ENCODE data around the gene CNDP1.

- TF ChIP-seq, protein P1, sequence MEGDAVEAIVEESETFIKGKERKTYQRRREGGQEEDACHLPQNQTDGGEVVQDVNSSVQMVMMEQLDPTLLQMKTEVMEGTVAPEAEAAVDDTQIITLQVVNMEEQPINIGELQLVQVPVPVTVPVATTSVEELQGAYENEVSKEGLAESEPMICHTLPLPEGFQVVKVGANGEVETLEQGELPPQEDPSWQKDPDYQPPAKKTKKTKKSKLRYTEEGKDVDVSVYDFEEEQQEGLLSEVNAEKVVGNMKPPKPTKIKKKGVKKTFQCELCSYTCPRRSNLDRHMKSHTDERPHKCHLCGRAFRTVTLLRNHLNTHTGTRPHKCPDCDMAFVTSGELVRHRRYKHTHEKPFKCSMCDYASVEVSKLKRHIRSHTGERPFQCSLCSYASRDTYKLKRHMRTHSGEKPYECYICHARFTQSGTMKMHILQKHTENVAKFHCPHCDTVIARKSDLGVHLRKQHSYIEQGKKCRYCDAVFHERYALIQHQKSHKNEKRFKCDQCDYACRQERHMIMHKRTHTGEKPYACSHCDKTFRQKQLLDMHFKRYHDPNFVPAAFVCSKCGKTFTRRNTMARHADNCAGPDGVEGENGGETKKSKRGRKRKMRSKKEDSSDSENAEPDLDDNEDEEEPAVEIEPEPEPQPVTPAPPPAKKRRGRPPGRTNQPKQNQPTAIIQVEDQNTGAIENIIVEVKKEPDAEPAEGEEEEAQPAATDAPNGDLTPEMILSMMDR (conservative IDR thresholded peaks at IDR 0.05 in 1 of 2, IDR thresholded peaks at IDR 0.05 in 1 of 2; ENCODE audit: extremely low read depth in 1 of 2, insufficient read depth in 1 of 2, low read depth in 1 of 2, low read length in 2 of 2): no peak
- TF ChIP-seq EZH2 (IDR thresholded peaks at IDR 0.05; ENCODE audit: borderline replicate concordance, low read length): no peak
Measured at GRCh38 chr18:74509856-74510769, 24.2 kb upstream of the CNDP1 start.
